ENCODE data around the gene USP22. TPM values are rescaled to one million over a fixed set of nuclear protein-coding genes. Genes with fewer than 3 reads are reported as not detected.

The USP22 gene
- total and polyA plus RNA-seq, 2 donors (not counting 3 experiments of a cell fraction or from before 2014, with no cell fraction given): 204 to 260 TPM

GRCh38 chr17:21049457-21049856 is 6.6 kb upstream of the USP22 start:
- ChIA-PET POLR2A (no interaction called here), CTCF (no interaction called here)
- Histone ChIP-seq H3K4me2 (ENCODE audit: insufficient read depth, low read length) (no peak overlapping the region), H3K4me3 (replicated peaks in 1 of 3; ENCODE audit: insufficient read depth in 1 of 3, low read depth in 1 of 3, low read length in 3 of 3) (no peak overlapping the region), H2AFZ (ENCODE audit: low read depth, low read length) (no peak overlapping the region), H4K20me1 (replicated peaks; ENCODE audit: control insufficient read depth, extremely low read depth, insufficient read depth, low read length) (no peaks in the 10 kb centered on the region), H3K79me2 (ENCODE audit: control insufficient read depth, insufficient read depth, low read length) (no peaks in the 10 kb centered on the region), H3K36me3 (ENCODE audit: control insufficient read depth in 2 of 2, extremely low read depth in 1 of 2, insufficient read depth in 2 of 2, low read length in 2 of 2) (no peaks in the 10 kb centered on the region), H3K9me1 (replicated peaks; ENCODE audit: control insufficient read depth, extremely low read depth, insufficient read depth, low read length) (no peaks in the 10 kb centered on the region), H3K9ac (replicated peaks; ENCODE audit: extremely low read depth, insufficient read depth, low read length) (no peak overlapping the region), H3K27me3 (ENCODE audit: control insufficient read depth in 2 of 2, insufficient read depth in 2 of 2, low read length in 2 of 2) (peaks cover 5 to 9% of the 10 kb centered on the region in 2 experiments), H3K9me3 (replicated peaks; ENCODE audit: control insufficient read depth, insufficient read depth, low read length) (no peaks in the 10 kb centered on the region), H3K27ac (ENCODE audit: insufficient read depth, low read depth, low read length) (no peak overlapping the region), H3K4me1 (ENCODE audit: control insufficient read depth, extremely low read depth, insufficient read depth, low read length) (no peaks in the 10 kb centered on the region)
- TF ChIP-seq GATA2 (IDR thresholded peaks at IDR 0.05; ENCODE audit: insufficient read depth, insufficient read length, low read depth, low read length) (no peak), POLR2A (IDR thresholded peaks at IDR 0.05; ENCODE audit: low read depth, low read length) (no peak), JUN (IDR thresholded peaks at IDR 0.05; ENCODE audit: borderline replicate concordance, insufficient read depth, insufficient read length, low read depth) (no peak), EZH2 (IDR thresholded peaks at IDR 0.05; ENCODE audit: borderline replicate concordance, low read depth, low read length, severe bottlenecking) (no peak), FOS (IDR thresholded peaks at IDR 0.05; ENCODE audit: borderline replicate concordance, insufficient read depth, low read length) (no peak), POLR2AphosphoS5 (IDR thresholded peaks at IDR 0.05; ENCODE audit: insufficient read depth, low read depth, low read length) (no peak), MYC (IDR thresholded peaks at IDR 0.05; ENCODE audit: low read depth, low read length) (no peak)
- TF ChIP-seq, protein P1, sequence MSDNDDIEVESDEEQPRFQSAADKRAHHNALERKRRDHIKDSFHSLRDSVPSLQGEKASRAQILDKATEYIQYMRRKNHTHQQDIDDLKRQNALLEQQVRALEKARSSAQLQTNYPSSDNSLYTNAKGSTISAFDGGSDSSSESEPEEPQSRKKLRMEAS (IDR thresholded peaks at IDR 0.05; ENCODE audit: insufficient read depth, insufficient read length): no peak
- TF ChIP-seq, protein P2, sequence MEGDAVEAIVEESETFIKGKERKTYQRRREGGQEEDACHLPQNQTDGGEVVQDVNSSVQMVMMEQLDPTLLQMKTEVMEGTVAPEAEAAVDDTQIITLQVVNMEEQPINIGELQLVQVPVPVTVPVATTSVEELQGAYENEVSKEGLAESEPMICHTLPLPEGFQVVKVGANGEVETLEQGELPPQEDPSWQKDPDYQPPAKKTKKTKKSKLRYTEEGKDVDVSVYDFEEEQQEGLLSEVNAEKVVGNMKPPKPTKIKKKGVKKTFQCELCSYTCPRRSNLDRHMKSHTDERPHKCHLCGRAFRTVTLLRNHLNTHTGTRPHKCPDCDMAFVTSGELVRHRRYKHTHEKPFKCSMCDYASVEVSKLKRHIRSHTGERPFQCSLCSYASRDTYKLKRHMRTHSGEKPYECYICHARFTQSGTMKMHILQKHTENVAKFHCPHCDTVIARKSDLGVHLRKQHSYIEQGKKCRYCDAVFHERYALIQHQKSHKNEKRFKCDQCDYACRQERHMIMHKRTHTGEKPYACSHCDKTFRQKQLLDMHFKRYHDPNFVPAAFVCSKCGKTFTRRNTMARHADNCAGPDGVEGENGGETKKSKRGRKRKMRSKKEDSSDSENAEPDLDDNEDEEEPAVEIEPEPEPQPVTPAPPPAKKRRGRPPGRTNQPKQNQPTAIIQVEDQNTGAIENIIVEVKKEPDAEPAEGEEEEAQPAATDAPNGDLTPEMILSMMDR (IDR thresholded peaks at IDR 0.05; ENCODE audit: extremely low read depth in 1 of 2, insufficient read depth in 1 of 2, low read depth in 1 of 2, low read length in 2 of 2): no peak
- FAIRE-seq (no peak), DNase-seq (ENCODE audit: low read depth, low spot score) (no peak)
- BruUV-seq (replicated peaks): no TSS peak
- dilution Hi-C loops (cut with MboI; ENCODE audit: extremely low pct_ligation_motif_present, low sequenced_read_pairs) (no loop called here), intact Hi-C loops (cut with micrococcal nuclease) (no loop called here)
